ENCODE data around the gene RPS2.
A peak's percentile ranks its signal among the peaks of the same experiment; 100 is the strongest.
"Not testable (repeated sequence)": the region's sequence is repeated elsewhere in the genome, so short reads cannot be mapped to it uniquely, and the experiment has no call there.

The RPS2 gene

DNA sequence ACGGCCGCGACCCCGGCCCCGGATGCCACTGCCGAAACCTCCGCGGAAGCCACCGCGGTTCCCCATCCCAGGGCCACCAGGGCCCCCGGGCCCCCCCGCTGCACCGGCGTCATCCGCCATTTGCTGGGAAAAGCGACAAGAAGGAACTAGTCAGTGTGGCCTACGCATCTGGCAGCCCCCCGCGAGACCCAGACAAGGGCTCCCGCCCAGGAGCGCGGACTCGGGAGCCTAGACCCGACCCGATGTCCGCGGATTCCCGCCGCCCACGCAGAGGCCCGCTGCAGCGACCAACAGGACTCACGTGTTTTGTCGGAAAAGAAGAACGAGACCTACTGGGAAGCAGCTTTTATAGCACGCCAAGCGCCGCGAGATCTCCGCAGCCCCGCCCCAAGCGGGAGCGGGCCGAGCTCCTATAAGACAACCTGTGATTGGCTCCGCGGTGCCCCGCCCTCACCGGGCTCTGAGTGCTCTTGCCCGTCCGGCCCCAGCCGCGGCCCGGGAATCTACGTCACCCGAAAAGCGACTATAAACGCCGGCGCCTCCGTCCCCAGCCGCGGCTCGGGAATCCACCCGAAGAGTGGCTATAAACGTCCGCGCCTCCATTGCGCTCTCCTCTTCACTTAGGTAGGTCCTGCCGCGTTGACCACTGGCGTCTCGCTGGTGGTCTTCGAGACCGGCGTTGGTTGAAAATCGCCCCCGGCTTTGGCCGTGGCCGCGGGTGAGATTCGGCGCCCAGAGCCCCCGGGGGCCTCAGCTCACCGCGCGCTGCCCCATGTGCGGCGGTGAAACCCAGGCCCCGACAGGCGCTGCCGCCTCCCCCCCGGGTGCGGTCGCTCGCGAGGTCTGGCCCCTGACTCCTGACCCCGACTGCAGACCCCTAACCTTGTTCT, at the start of gene RPS2:
TSS of gene RPS2 (minus strand) at position 321 of the 890 bp plus-strand sequence. CDS start at position 120, 201 bp downstream.
- DNase-seq (ENCODE audit: low read depth in 3 of 3) = peak; percentile 95 to 98 (median 95)

DNA sequence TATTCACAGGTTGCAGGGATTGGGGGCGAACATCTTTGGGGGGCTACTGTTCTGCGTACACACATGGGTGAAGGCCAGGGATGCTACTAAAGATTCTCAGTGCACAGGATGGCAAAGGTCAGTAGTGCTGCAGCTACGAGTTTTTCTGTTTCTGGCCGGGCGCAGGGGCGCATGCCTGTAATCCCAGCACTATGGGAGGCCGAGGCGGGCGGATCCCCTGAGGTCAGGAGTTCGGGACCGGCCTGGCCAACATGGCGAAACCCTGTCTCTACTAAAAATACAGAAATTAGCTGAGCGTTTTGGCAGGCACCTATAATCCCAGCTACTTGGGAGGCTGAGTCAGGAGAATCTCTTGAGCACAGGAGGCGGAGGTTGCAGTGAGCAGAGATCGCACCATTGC, 48.9 kb upstream of the RPS2 start:
- no peak for DNase-seq (ENCODE audit: low read depth in 3 of 3)

DNA sequence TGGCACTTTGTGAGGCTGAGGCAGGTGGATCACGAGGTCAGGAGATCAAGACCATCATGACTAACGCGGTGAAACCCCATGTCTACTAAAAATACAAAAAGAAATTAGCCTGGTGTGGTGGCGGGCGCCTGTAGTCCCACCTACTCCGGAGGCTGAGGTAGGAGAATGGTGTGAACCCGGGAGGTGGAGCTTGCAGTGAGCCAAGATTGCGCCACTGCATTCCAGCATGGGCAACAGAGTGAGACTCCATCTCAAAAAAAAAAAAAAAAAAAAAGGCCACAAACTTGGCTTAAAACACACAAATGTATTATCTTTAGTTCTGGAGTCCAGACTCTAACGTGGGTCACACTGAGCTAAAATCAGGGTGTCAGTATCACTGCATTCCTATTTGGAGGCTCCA, 47.1 kb upstream of the RPS2 start:
- not testable (repeated sequence) for DNase-seq (ENCODE audit: low read depth in 3 of 3)

DNA sequence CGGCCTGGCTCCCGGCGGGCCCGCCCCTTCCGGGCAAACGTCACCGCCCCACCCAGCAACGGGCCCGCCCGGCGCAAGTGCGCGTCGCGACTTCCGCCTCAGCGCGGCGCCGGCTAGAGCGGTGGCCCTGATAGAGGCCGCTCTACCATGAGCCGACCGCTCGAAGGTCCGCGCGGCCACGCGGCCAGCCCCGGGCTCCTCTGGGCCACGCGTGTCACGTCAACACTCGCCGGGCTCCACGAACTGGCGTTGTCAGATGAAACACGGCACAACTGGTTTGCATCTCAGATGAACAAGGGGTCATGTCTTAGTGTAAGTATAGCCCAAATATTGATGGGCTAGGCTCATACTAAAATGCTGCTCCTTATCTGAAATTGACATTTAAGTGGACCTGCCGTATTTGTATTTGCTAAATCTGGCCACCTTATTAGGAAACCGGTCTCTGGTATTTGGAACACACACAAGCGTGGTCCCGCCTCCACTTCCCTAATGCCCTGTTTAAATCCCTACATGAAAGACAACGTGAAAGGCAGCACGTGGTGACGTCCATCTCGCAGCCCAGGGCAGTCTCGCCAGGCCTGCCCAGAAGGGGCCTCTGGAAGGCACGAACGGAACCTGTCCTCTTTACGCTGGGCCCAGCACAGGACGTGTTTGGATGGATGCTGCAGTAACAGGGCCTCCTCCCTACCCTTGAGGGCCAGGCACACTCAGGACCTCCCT, 45.3 kb upstream of the RPS2 start, which contains the start of gene ZNF598:
TSS of gene ZNF598 (minus strand) at position 31 of the 720 bp plus-strand sequence.
- peak; percentile 58 to 75 (median 65) for DNase-seq (ENCODE audit: low read depth in 3 of 3)

DNA sequence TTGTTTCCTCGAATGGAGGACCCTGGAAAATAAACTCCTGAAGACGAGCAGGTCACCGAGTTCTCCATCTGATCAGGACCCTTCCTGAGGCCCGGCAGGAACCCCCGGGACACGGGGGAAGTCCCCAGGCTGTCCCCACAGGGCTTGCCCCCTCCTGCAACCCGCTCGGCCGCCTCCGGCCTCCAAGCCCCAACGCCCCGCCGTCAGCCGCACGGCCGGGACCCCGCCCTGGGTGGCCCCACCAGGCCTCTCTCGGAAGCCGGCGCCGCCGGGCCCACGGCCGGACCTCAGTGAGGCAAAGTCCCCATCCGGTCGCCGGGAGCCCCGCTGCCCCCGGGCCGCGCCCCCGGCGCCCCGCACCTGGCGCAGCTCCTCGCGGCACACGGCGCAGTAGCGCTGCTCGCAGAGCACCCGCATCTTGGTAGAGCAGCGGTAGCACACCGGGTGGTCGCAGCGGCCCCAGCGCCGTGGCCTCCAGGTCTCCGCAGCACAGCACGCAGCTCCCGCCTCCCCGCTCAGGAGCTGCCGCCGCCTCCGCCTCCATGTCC, 44.6 kb upstream of the RPS2 start:
- no peak for DNase-seq (ENCODE audit: low read depth in 3 of 3)

DNA sequence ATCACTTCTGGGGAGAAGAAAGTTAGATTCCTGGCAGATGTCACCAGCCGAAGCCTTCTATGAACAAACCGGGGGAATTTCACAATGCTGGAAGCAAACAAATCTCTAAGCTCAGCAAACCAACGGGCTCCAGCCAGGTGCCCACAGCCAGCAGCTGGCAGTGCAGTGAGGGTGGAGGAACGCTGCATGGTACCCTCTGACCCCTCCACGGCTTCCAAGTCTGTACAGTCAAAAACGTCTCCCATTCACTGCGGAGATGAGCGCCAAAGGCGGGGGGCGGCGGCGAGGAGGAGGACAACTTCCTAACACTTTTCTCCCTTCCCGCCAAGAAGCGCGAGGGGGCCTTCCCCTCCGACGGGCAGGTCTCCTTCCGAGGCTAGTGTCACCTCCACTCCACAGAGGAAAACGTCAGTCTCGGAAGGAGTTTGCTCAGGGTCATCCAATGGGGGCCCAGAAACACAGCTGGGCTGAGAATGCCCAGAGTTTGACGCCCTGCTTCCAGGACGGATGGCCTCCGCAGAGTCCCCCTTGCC, 44.1 kb upstream of the RPS2 start:
- DNase-seq (ENCODE audit: low read depth in 3 of 3) = no peak

DNA sequence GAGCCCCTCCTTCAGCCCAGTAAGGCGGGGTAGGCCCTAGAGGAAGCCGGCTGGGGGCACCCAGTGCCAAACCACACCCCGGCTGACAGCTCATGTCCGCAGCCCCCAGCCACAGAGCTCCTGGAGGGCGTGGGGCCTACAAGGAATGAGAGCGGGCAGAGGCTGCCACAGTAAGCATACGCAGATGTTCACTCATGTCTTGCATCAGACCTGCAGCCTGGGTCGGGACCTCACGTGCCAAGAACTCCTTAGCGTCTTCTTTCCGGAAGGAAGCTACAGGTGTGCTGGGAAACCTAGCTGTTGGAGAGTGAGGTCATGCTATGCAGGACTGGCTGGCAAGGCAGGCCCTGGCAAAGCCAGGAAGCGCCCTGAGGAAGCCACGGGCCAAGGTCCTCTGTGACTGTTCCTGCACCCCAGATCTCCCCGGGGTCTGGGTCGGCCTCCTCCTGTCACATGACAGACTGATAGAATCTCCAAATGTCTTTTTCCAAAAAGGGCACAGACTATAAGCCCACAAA, 43.4 kb upstream of the RPS2 start:
- DNase-seq (ENCODE audit: low read depth in 3 of 3) = no peak

DNA sequence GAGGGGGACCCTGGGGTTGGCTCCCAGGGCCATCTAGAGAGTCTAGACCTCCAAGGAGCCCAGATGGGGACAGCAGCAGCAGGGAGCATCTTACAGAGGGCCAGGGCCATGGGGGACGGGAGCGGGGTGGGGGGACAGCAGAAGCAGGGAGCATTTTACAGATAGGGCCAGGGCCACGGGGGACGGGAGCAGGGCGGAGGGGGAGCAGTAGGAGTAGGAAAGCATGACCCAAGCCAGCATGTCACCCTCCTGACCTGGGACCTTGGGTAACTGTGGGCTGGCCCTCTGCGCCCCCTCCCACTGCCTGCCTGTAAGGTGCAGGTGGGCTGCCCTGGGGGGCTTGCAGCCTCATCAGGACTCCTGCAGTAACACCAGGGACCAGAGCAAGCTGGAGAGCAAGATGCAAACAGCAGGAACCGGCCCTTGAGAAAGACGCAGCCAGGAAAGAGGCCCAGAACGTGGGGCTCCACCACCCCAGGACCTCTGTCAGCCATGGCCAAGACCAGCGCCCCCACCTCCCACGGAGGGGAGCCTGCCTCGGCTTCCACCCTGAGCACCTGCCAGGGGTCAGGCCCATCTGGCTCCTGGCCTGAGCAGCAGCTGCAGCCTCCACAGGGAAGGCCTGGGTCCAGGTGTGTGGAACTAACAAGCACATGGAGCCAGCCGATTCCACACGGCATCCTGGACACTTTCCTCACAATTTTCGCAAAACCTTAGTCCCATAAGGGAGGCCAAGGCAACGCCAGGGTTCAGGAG, 42.6 kb upstream of the RPS2 start:
- no peak for DNase-seq (ENCODE audit: low read depth in 3 of 3)

DNA sequence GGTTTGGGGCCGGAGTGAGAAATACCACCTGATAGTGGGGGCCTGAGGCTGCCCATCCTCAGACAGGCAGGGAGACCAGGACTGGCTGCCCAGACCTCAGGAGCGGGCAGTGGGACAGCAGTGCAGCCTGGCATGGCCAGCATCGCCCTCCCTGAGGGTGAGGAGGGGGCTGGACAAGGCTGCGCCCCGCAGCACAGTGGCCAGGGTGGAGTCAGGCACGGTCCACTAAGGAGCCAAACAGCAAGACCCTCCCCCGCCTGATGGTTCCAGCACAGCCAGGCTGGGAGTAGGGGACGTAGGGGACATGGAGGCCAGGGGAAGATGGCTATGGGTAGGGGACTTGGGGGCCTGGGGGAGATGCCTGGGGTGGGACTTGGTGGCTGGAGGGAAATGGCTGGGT, 41.7 kb upstream of the RPS2 start:
- DNase-seq (ENCODE audit: low read depth in 3 of 3) = no peak

DNA sequence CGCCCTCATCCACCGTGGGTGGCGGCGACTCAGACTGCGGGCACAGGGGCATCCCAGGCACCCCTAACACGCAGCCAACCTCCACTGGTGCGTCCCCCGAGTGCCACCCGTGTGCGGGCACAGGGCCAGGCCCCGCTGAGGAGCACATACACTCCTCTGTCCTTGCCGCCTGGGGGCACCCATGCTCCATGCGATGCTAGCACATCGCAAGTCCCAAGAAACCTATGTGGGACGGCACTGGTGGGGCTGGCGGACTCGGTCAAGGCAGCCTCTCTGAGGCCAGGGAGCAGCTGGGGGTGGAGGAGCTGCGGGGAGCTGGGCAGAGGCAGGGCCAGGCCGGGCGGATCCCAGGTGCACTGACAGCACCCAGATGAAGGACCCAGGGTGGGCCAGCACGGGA, 41.0 kb upstream of the RPS2 start:
- DNase-seq (ENCODE audit: low read depth in 3 of 3) = no peak

DNA sequence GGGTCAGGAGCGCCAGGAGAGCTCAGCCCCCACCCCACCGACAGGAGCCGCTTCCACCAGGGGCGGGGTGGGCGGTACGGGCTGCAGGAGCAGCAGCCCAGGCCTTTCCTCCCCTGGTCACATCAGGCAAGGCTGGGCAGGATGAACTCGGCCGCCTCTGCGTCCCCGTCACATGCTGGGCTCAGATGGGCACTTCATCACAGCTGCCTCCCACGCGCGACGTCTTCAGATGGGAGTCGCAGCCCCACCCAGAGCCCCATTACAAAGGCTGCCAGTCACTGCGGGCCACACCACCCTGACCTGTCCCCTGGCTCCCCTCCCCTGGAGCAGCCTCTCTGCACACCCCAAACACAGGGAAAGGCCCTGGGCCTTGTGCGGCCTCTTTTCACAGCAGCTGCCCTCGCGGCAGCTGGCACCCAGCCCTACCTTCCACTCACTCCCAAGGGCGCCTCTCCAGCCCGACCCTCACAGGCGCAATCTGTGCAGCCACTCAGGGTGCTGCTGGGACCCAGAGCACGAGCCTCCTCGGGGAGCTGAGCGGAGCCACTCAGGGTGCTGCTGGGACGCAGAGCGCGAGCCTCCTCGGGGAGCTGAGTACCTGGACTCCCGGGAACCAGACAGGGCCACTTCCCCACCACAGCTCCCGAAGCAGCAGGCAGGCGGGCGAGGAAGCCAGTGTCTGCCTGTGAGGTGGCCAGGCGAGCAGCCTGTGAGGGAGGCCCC, 40.3 kb upstream of the RPS2 start:
- DNase-seq (ENCODE audit: low read depth in 3 of 3) = no peak

DNA sequence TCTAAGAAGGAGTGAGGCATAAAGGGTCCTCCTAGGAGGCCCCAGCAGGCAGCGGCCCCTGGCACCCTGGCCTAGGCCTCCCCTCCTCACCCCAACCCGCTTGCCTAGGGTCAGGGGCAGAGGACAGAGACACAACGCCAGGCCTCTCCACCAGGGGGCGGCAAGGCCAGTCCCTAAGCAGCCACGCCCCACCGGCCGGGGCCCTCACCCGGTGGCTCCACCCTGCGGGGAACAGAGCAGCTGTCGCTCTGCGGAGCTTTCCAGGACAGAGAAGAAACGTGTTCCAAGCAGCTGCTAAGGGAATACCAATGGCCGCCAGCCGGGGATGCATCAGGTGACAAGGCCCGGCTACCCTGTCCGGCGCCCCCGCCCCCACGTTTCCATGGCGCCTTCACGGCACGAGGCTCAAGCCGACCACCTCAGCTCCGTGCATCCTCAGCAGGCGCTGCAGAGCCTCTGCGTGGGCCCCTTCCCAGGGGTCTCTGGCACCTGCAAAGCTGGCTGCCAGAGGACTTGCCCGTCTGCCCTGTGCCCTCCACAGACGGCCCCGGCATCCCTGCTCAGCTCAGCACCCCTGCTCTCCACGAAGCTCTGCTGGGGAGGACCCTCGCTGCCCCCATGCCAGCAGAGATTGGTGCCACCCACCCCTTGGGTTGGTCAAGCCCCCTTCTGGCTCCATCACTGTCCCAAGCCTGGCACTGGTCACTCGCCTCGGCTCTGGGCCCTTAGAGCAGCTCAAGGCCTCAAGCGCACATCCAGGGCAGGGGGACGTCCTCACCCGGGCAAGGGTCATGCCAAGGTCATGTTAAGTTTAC, 39.4 kb upstream of the RPS2 start:
- peak; percentile 82 to 93 (median 84) for DNase-seq (ENCODE audit: low read depth in 3 of 3)

DNA sequence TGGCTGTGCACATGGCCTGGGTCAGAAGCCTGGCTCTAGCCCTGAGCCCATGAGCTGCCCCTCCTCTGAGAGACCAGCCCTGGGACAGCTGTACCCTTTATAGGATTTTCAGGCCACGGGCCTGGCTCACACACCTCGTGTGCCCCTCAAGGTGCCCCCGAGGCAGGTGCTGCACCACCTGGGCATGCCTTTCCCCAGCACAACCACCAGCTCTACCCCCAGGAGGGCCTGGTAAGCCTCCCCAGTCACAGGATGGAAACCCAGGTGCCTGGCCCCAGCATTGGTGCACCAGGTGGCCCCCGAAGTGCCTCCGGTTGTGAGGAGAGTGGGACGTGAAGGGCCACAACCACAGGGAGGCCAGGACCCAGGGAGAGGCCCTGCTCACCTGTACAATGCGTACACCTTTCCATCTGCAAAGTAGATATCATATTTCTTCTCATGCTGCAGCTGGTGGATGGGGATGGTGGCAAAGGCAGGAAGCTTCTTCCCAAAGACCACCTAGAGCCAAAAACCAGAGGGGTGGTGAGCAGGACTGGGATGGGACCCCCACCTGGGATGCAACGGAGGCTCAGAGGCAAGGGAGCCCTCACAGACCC, 38.7 kb upstream of the RPS2 start:
- DNase-seq (ENCODE audit: low read depth in 3 of 3) = no peak

DNA sequence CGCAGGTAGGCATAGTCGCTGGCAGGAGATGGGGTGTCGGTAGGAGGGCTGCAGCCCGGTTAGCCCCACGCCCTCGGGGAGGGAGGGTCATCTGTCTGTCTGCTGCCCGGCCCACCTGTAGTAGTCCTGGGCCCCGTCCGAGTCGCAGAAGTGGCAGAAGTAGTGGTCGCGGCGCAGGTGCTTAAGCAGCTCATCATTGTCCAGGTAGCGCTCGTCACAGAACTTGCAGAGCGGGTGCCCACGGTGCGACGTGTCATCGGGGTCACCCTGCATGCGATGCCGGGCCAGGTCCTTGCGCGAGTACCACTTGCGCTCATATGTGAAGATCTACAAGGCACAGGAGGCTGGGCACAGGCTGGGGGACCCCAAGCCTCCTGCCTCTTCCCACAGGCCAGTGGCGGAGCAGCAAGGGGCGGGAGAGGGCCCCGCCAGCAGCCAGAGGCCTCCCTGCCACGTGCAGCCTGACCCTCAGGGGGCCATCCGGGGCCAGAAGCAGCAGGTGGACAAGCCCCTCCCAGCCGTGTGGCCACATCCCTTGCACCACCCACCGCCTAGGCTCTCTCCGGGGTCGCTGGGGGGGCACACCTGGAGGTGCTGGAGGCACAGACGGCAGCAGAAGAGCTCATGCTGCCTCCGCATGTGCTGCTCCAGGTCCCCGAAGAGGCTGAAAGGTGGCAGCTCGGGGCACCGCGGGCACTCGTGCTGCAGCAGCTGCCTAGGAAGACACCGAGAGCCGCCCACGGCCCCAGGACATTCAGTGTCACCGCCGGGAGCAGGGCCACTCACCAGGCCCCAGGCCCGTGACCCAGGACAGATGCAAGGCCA, 38.0 kb upstream of the RPS2 start:
- DNase-seq (ENCODE audit: low read depth in 3 of 3) = no peak

DNA sequence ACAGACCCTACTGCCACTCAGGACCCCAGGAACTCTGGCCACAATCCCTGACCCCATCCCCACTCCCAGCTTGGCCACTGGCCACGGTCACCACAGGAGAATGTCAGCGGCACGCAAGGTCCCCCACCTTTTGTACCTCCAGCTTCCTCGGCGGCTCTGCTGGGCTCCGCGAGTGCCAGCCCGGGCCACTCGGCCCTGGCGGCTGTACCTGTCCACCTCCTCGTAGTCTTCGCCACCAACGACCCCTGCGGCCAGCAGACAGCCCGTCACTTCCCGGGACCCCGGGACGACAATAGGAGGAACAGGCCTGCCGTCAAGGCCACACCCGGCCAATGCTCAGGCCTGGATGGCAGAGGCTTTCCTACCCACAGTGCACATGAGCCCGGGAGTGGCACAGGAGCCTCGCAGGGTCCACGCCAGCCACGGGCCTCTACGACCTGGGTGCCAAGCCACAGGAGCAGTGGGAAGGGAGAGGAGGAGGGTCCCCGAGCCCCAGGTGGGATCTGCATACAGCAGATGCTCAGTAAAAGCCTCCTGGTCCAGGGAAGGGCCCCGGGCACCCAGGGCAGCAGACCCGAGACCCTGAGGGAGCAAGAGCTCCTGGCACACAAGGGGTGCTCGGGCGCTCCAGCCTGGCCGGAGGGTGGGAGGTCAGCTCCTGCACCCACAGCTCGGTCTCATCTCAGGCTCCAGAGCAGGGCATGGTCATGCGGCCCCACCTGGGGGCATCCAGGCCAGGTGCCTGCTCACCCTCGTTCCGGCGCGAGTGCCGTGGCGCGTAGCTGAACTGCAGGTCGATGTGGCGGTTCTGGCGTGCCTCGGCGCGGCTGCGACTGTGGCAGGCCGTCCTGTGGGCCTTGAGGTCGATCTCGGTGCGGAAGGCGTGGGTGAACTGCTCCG, 37.1 kb upstream of the RPS2 start:
- no peak for DNase-seq (ENCODE audit: low read depth in 3 of 3)

DNA sequence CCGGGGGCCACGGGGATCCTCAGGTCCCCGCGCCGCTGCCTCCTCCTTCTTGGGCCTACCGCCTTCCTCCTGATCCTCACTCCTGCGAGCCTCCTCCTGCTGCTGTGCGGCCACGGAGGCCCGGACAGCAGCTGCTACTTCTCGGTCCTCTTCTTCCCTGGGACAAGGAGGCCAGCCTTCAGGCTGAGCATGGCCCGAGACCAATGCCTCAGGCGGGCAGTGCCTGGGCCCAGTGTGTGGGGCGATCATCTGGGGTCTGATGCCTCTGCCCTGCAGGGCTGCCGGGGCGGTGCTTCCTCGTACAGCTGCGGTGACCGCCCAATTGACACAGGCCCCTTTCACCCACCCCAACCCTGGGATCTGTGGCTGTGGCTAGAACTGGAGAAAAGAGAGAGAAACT, 36.4 kb upstream of the RPS2 start:
- DNase-seq (ENCODE audit: low read depth in 3 of 3) = no peak

DNA sequence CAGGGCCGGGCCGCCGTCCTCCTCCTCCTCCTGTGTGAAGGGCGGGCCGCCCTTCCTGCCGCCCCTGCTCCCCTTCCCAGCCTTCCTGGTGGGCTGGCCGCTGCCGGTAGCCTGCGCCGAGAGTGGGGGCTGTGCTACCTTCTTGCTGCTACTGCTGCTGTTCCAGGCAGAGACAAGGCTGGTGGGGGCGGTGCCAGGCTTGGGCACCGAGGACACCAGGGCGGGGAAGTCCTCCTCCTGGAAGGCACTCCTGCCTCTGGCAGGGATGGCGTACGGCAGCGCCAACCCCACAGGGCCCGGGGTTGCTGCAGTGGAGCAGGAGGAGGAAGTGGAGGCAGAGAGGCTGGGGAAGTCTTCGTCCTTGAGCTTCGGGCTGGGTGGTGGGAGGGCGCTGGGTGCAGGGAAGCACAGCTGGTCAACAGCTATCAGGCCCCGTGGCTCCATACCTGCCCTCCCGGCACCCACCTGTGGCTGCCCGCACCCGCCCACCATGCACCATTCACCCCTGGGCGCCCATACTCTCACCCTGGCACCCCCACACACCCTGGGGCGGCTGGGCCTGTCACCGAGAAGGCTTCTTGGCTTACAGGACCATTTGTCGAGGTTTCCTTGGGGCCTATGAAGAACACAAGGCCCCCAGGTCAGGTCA, 35.4 kb upstream of the RPS2 start:
- no peak for DNase-seq (ENCODE audit: low read depth in 3 of 3)

Data from stimulated activated CD4-positive, alpha-beta T cell treated with anti-CD3 and anti-CD28 coated beads, TNF-alpha, amount 100 ng/mL, for 48 hours (primary cell).